Measurements from ENCODE around the gene INPP5F.

GRCh38 chr10:119821182-119821581, 95.3 kb downstream of the INPP5F start:
- TF ChIP-seq PPARA (CRISPR knock-in tag; IDR thresholded peaks at IDR 0.05; ENCODE audit: borderline replicate concordance): no peak
- TF ChIP-seq CSRNP3 (CRISPR knock-in tag; IDR thresholded peaks at IDR 0.05): no peak
- no peak for TF ChIP-seq ZNF8 (CRISPR knock-in tag; IDR thresholded peaks at IDR 0.05)
- TF ChIP-seq BACH2 (CRISPR knock-in tag; IDR thresholded peaks at IDR 0.05; ENCODE audit: borderline replicate concordance): no peak
- no peak for TF ChIP-seq ZFP30 (CRISPR knock-in tag; IDR thresholded peaks at IDR 0.05)
- no peak for TF ChIP-seq ARNTL (CRISPR knock-in tag; IDR thresholded peaks at IDR 0.05; ENCODE audit: borderline replicate concordance, low read depth)

Data from SK-N-SH treated with all-trans-retinoic acid at 6 μM for 48 hours (cell line).